HepG2 (cell line): ENCODE results near the gene SP6. TPM values are rescaled to one million over a fixed set of nuclear protein-coding genes. Genes with fewer than 3 reads are reported as not detected.

ENCODE experiments used
- AHR ChIP-seq: IDR thresholded peaks from 2 replicates; pipeline ENCODE4 v1.6.1; 2018; ENCODE audit warnings: missing genetic modification reagents, missing compliant biosample characterization
- CBFB ChIP-seq: sonication (generic); formaldehyde crosslinking; IDR thresholded peaks from 2 replicates; pipeline ENCODE4 v1.4.0; 2020; ENCODE audit warnings: missing genetic modification reagents
- ELF1 ChIP-seq: sonication (generic); formaldehyde crosslinking; IDR thresholded peaks from 2 replicates; pipeline ENCODE4 v1.4.0; 2020; ENCODE audit warnings: missing genetic modification reagents
- FOSL1 ChIP-seq: sonication (generic); formaldehyde crosslinking; IDR thresholded peaks from 2 replicates; pipeline ENCODE4 v1.9.0; 2021; ENCODE audit warnings: missing genetic modification reagents, borderline replicate concordance
- GFI1 ChIP-seq: sonication (generic); formaldehyde crosslinking; IDR thresholded peaks from 2 replicates; pipeline ENCODE4 v1.5.0; 2020; ENCODE audit warnings: missing genetic modification reagents, mild to moderate bottlenecking, borderline replicate concordance
- KLF15 ChIP-seq: sonication (generic); formaldehyde crosslinking; IDR thresholded peaks from 2 replicates; pipeline ENCODE4 v1.8.1; 2023; ENCODE audit warnings: borderline replicate concordance, mild to moderate bottlenecking, inconsistent platforms, missing genetic modification reagents, mixed read lengths
- KLF9 ChIP-seq: IDR thresholded peaks from 2 replicates; pipeline ENCODE4 v1.6.1; 2016; ENCODE audit warnings: low read depth
- MATR3 ChIP-seq: sonication (generic); formaldehyde crosslinking; IDR thresholded peaks from 2 replicates; pipeline ENCODE4 v1.4.0; 2020; ENCODE audit warnings: missing genetic modification reagents
- MXI1 ChIP-seq: IDR thresholded peaks from 3 replicates; pipeline ENCODE4 v1.6.1; 2012; ENCODE audit warnings: low read depth, low read length, inconsistent platforms, borderline replicate concordance
- SAFB2 ChIP-seq: sonication (generic); formaldehyde crosslinking; IDR thresholded peaks from 2 replicates; pipeline ENCODE4 v1.5.1; 2020; ENCODE audit warnings: missing genetic modification reagents, low read depth, mild to moderate bottlenecking, borderline replicate concordance
- SATB2 ChIP-seq: sonication (generic); formaldehyde crosslinking; IDR thresholded peaks from 2 replicates; pipeline ENCODE4 v1.5.0; 2020; ENCODE audit warnings: missing genetic modification reagents
- SP1 ChIP-seq, 2 experiments: fragments of 450-650 bp in 1 of 2; sonication (generic) in 1 of 2; formaldehyde crosslinking in 1 of 2; IDR thresholded peaks; 2 replicates each; pipeline versions ENCODE4 v1.4.0 to v1.6.1; 2016 to 2020; ENCODE audit warnings: missing genetic modification reagents in 1 of 2
- ZFP82 ChIP-seq: sonication (generic); formaldehyde crosslinking; IDR thresholded peaks from 2 replicates; pipeline ENCODE4 v1.5.1; 2020; ENCODE audit warnings: mild to moderate bottlenecking, missing genetic modification reagents, borderline replicate concordance
- ZKSCAN1 ChIP-seq: fragments of 150-350 bp; IDR thresholded peaks from 2 replicates; pipeline ENCODE4 v1.6.1; 2014; ENCODE audit warnings: low read length
- ZMYM2 ChIP-seq: sonication (generic); formaldehyde crosslinking; IDR thresholded peaks from 2 replicates; pipeline ENCODE4 v1.8.0; 2022; ENCODE audit warnings: mild to moderate bottlenecking, missing genetic modification reagents
- ZNF24 ChIP-seq: fragments of 450-650 bp; IDR thresholded peaks from 2 replicates; pipeline ENCODE4 v1.6.1; 2017; ENCODE audit warnings: antibody characterized with exemption, mild to moderate bottlenecking
- ZNF274 ChIP-seq: sonication (generic); formaldehyde crosslinking; IDR thresholded peaks from 2 replicates; pipeline ENCODE4 v1.5.1; 2020; ENCODE audit warnings: mild to moderate bottlenecking, missing genetic modification reagents
- ZNF652 ChIP-seq: IDR thresholded peaks from 2 replicates; pipeline ENCODE4 v1.6.1; 2016; ENCODE audit warnings: low read depth, borderline replicate concordance
- ZNF703 ChIP-seq: sonication (generic); formaldehyde crosslinking; IDR thresholded peaks from 2 replicates; pipeline ENCODE4 v1.5.1; 2020; ENCODE audit warnings: missing genetic modification reagents, mild to moderate bottlenecking, moderate library complexity, borderline replicate concordance
- ZNF761 ChIP-seq: sonication (generic); formaldehyde crosslinking; conservative IDR thresholded peaks from 2 replicates; pipeline ENCODE4 v1.4.0; 2020; ENCODE audit warnings: mild to moderate bottlenecking, missing genetic modification reagents
- ZSCAN25 ChIP-seq: sonication (generic); formaldehyde crosslinking; IDR thresholded peaks from 2 replicates; pipeline ENCODE4 v1.8.0; 2022; ENCODE audit warnings: mild to moderate bottlenecking, missing genetic modification reagents
- ZSCAN9 ChIP-seq: IDR thresholded peaks from 2 replicates; pipeline ENCODE4 v1.6.1; 2016; ENCODE audit warnings: borderline replicate concordance
- polyA plus RNA-seq, 8 experiments: library from polyadenylated mRNA; depleted of rRNA in 3 of 8; stranded (reverse) in 7 of 8; unstranded in 1 of 8; fragments of >200 nt; fragmentation: Illumina TruSeq in 4 of 8; extraction: Trizol in 4 of 8; gene quantifications; 2 replicates each; pipeline versions ENCODE4 v1.2.1 to v1.2.3, GENCODE V29; 2011 to 2016; ENCODE audit warnings: low read depth in 4 of 8, missing spikeins in 1 of 8, mixed read lengths in 1 of 8; ENCODE audit not compliant: insufficient read depth in 1 of 8
- total RNA-seq, 5 experiments: library from RNA; depleted of rRNA; stranded (reverse); fragments of >200 nt; fragmentation: Illumina TruSeq; extraction: Trizol; gene quantifications; 2 replicates each; pipeline ENCODE4 v1.2.3, GENCODE V29; 2016; ENCODE audit warnings: low read depth in 1 of 5
- TF ChIP-seq, protein P1 (sequence below), 2 experiments: fragments of 450-650 bp in 1 of 2; sonication (generic) in 1 of 2; formaldehyde crosslinking; IDR thresholded peaks; 2 replicates each; pipeline versions ENCODE4 v1.5.0 to v1.8.0; 2020 to 2022; ENCODE audit warnings: mild to moderate bottlenecking in 1 of 2, missing genetic modification reagents in 1 of 2
- TF ChIP-seq, protein P2 (sequence below): sonication (generic); formaldehyde crosslinking; IDR thresholded peaks from 2 replicates; pipeline ENCODE4 v1.4.0; 2020; ENCODE audit warnings: missing genetic modification reagents, low read depth, mild to moderate bottlenecking, borderline replicate concordance
- TF ChIP-seq, protein P3 (sequence below): sonication (generic); formaldehyde crosslinking; IDR thresholded peaks from 2 replicates; pipeline ENCODE4 v1.8.1; 2022; ENCODE audit warnings: low read depth, mild to moderate bottlenecking, missing genetic modification reagents

SP6 gene
- total and polyA plus RNA-seq, 2 of the 13 experiments (the other 11 are each of a cell fraction or from before 2014, with no cell fraction given), result 0.07 TPM

DNA sequence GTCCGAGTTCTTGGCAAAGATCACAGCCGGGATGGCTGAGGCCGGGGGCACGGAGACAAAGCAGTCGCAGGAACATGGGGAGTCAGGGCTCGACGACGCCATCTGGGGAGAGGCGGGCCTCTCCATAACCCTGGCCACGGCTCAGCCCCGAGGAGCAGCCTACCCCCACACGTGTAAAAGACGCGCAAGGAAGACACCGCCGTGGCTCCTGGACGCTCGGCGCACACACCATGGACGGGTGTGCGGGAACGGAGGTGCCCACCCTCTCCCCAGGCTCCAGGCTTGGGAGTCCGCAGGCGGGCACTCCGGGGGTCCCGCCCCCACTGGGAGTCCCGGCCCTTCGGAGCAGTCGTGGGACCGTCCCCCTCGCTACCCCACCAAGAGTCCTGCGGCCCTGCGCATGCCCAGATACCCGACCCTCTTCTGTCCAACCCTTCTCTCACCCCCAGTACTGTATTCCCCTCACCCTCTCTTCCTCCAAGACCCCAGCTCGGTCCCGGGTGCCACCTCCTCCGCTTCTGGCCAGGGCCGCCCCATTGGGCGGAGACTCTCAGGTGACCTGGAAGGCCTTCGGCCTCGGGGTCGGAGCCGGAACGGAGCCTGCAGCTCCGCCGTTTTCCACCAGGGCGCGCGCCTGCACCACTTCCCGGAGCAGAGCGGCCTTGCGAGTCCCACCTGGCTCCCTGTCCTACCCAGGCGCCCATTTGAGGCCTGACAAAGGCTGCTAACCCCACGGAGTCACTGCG lies 10.0 kb downstream of the SP6 start, which contains the start of gene SCRN2 (continued):
- TF ChIP-seq, protein P1, sequence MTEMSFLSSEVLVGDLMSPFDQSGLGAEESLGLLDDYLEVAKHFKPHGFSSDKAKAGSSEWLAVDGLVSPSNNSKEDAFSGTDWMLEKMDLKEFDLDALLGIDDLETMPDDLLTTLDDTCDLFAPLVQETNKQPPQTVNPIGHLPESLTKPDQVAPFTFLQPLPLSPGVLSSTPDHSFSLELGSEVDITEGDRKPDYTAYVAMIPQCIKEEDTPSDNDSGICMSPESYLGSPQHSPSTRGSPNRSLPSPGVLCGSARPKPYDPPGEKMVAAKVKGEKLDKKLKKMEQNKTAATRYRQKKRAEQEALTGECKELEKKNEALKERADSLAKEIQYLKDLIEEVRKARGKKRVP (CRISPR knock-in tag; IDR thresholded peaks at IDR 0.05), result no peak; a peak in 1 of 4 replicates
- TF ChIP-seq SATB2 (CRISPR knock-in tag) (0 out of 2 replicates have a peak, but pooled peaks have one; percentile 30), ZNF652 (CRISPR knock-in tag) (no peak), ZNF274 (CRISPR knock-in tag) (peak; percentile 93; the same call in 1 of the 2 replicates), ZSCAN9 (CRISPR knock-in tag) (no peak), ZMYM2 (CRISPR knock-in tag) (no peak), ZNF761 (CRISPR knock-in tag) (peak; percentile 68; the same call in 1 of the 2 replicates), ELF1 (peak; percentile 73), GFI1 (CRISPR knock-in tag) (peak; percentile 59; the same call in 1 of the 2 replicates), SAFB2 (CRISPR knock-in tag) (peak; percentile 72), MXI1 (no peak; the same call in 2 of the 3 replicates), CBFB (CRISPR knock-in tag) (no peak; the same call in 1 of the 2 replicates), ZFP82 (CRISPR knock-in tag) (peak; percentile 93; the same call in 1 of the 2 replicates), KLF9 (CRISPR knock-in tag) (no peak), AHR (CRISPR knock-in tag) (peak; percentile 58; the same call in 1 of the 2 replicates), SP1 (IDR thresholded peaks at IDR 0.05) (no peak), SP1 (CRISPR knock-in tag; IDR thresholded peaks at IDR 0.05) (peak; percentile 39; the same call in 1 of the 2 replicates), ZKSCAN1 (no peak), ZNF24 (no peak), ZNF703 (CRISPR knock-in tag) (no peak; the same call in none of the 2 replicates), KLF15 (peak; percentile 27; the same call in 1 of the 2 replicates), MATR3 (CRISPR knock-in tag) (no peak), FOSL1 (CRISPR knock-in tag) (no peak), ZSCAN25 (peak; percentile 68; the same call in 1 of the 2 replicates)
- TF ChIP-seq, protein P2, sequence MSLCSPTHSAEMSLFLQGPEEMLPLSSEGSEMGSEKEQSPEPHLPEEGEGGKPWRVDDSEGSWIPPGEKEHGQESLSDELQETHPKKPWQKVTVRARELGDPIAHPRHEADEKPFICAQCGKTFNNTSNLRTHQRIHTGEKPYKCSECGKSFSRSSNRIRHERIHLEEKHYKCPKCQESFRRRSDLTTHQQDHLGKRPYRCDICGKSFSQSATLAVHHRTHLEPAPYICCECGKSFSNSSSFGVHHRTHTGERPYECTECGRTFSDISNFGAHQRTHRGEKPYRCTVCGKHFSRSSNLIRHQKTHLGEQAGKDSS, result 0 out of 2 replicates have a peak, but pooled peaks have one; percentile 68
- TF ChIP-seq, protein P3, sequence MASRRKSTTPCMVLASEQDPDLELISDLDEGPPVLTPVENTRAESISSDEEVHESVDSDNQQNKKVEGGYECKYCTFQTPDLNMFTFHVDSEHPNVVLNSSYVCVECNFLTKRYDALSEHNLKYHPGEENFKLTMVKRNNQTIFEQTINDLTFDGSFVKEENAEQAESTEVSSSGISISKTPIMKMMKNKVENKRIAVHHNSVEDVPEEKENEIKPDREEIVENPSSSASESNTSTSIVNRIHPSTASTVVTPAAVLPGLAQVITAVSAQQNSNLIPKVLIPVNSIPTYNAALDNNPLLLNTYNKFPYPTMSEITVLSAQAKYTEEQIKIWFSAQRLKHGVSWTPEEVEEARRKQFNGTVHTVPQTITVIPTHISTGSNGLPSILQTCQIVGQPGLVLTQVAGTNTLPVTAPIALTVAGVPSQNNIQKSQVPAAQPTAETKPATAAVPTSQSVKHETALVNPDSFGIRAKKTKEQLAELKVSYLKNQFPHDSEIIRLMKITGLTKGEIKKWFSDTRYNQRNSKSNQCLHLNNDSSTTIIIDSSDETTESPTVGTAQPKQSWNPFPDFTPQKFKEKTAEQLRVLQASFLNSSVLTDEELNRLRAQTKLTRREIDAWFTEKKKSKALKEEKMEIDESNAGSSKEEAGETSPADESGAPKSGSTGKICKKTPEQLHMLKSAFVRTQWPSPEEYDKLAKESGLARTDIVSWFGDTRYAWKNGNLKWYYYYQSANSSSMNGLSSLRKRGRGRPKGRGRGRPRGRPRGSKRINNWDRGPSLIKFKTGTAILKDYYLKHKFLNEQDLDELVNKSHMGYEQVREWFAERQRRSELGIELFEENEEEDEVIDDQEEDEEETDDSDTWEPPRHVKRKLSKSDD, result no peak
